GM19455 (cell line): ENCODE measurements around the gene GPR6.

Experiments
- ATAC-seq: cut with Tn5 transposase; IDR thresholded peaks from one replicate; pipeline ENCODE4 v1.9.1; 2021; ENCODE audit not compliant: unreplicated experiment

The GPR6 gene

DNA sequence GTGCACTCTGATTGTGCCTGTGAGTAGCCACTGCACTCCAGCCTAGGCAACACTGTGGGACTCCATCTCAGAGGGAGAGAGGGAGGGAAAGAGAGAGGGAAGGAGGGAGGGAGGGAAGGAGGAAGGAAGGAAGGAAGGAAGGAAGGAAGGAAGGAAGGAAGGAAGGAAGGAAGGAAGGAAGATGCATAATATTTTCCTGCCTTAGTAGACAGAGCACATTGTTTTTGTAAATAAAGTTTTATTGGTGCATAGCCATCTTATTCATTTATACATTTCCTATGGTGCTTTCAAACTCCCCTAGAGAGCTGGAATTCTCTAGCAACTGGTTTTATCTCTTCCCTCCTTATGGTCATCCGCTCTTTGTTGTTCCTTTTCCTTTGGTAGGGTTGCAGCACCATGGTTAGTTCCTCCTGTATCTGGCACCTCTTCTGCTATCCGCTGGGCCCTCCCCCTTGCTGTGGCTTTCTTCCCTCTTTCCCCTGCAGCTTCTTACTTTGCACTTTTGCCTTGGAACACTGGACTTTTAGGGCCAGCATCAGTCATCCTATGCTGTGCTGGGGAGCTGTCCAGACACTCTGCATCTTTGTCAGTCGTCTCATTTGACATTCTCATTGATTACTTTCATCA is 20.2 kb downstream of the GPR6 start:
- ATAC-seq, result no peak

GRCh38 chr6:109999740-110000139 is 21.6 kb downstream of the GPR6 start:
- ATAC-seq, result no peak

DNA sequence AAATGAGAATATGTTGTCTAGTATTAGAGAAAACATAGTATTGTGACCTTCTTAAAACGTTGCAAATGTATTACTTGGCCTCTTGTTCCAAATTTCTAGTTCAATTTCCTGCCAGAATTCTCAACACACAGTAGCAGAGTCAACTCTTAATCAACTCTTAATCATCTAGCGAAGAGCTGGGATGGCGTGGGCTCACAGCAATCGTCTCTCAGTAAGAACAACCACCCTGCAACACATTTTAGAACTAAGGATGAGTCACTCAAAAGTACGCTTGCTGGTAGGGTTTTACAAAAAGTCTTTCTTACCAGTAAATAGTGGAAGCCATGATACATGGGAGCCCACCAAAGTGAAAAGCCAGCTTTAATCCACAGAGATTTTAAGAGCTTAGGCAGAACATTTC is 24.6 kb downstream of the GPR6 start:
- no peak for ATAC-seq

- no peak for ATAC-seq
Measured at GRCh38 chr6:110013386-110013785, 35.3 kb downstream of the GPR6 start.

DNA sequence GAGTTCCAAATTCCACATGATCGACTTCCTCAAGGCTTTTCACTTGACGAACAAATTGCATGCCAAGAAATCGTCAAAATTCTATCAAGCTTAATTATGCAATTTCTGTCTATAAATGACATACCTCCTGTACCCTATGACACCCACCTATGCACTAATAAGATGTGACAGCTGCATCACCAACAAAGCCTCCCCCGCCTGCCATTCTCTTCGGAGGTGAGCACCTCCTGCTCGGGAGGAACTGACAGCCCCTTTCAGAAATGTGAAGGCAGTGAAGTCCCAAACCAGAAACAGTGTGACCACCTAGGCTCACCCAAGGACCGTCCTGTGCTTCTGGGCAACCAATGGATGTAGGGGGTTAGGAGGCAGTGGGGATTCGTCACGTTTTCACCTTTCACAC is 37.1 kb downstream of the GPR6 start:
- no peak for ATAC-seq

- no peak for ATAC-seq
Measured at GRCh38 chr6:110017306-110017705, 39.2 kb downstream of the GPR6 start.

DNA sequence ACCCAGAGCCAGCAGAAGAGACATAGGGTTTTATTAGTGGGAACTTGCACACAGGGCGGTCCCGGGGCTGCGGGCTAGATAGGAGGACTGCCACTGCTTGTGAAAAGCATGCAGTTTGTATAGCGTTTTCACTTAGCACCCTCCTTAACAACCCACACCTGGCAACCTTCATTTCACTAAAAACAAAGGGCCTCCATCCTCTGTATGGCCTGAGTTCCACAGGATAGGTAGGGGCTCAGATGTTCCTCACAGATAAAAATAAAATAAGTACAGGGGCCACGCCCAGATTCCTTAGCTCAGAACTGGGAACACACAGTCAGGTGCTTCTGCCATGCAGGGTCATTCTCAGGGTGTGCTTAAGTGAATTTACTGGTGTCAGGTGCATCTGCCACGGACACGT is 39.8 kb downstream of the GPR6 start:
- ATAC-seq, result no peak

DNA sequence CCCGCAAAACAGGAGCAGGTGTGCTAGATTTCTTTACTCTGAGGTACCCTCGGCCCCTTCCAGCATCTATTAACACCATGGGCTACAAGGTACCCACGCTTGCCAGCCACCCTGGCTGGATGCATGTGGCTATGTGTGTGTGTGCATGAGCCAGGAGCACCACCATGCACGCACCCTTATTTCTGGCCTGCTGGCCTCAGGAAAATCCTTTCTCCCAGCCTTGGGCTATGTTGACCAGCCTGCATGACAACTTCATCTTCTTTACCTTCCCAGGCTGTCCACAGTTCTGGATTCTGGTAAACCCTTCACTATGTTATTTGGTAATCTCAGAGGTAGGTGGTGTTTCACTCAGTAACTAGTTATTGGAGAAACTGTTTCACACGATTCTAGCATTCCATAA is 40.4 kb downstream of the GPR6 start:
- no peak for ATAC-seq

DNA sequence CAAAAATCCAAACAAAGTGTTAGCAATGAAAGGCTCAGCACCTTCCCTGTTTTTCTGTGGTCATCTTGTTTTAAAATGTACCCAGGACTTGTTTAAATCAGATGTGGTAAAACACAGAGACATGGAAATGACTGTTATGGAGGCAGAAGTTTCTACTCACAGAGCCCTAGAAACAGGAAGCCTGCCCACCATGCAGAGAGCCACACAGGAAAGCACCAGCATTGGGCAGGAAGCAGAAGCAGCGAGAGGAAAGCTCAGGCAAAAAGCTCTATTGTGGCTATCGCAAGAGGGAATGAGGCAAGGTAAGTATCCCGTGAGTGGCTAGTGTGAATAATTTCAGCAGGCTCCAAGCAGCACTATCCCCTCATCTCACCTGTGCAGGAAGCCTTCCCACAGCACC is 42.8 kb downstream of the GPR6 start:
- no peak for ATAC-seq

DNA sequence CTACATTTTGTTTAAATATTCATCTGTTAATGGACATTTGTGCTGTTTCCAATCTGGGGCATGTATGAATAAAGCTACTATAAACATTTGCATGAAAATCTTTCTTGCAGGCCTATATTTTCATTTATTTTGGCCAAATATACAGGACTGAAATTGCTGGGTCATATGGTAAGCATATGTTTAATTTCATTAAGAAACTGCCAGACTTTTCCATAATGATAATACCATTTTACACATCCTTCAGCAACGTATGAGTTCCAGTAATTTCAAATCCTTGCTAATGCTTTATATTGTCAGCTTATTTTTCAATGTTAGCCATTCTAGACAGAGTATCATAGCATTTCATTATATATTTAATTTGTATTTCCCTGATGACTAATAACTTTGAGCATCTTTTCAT is 51.0 kb downstream of the GPR6 start:
- no peak for ATAC-seq
